Myocyte (in vitro differentiated cells): ENCODE measurements around the gene FAM3C. TPM values are rescaled to one million over a fixed set of nuclear protein-coding genes. Genes with fewer than 3 reads are reported as not detected.
"Not testable (repeated sequence)": the region's sequence is repeated elsewhere in the genome, so short reads cannot be mapped to it uniquely, and the experiment has no call there.

Experiments used
- DNase-seq: peaks from one replicate; pipeline ENCODE4 v3.0.0-alpha.2; 2012; ENCODE audit warnings: low read depth
- total RNA-seq: library from RNA; depleted of rRNA; stranded (reverse); fragments of >200 nt; gene quantifications from 2 replicates; pipeline ENCODE4 v1.2.3, GENCODE V29; 2014

The FAM3C gene
- total RNA-seq, 1 donor from 2014 or later = 166 TPM

GRCh38 chr7:121331574-121331973 is 64.5 kb downstream of the FAM3C start:
- DNase-seq = no peak

- DNase-seq = no peak
These were observed 65.1 kb downstream of the FAM3C start for GRCh38 chr7:121331048-121331447.

GRCh38 chr7:121330053-121330833 is 65.9 kb downstream of the FAM3C start:
- DNase-seq = peak; percentile 48

- no peak for DNase-seq
These were observed 66.7 kb downstream of the FAM3C start for GRCh38 chr7:121329191-121330052.

GRCh38 chr7:121328508-121329190 is 67.5 kb downstream of the FAM3C start, which contains the start of gene WNT16:
WNT16 (plus strand) TSS chr7:121329000; CDS start chr7:121329293, 293 bp downstream.
- DNase-seq = no peak

GRCh38 chr7:121327671-121328070 is 68.4 kb downstream of the FAM3C start:
- DNase-seq = no peak

GRCh38 chr7:121323515-121324302 is 72.4 kb downstream of the FAM3C start:
- DNase-seq = peak; percentile 95

GRCh38 chr7:121322460-121322859 is 73.6 kb downstream of the FAM3C start:
- no peak for DNase-seq

- not testable (repeated sequence) for DNase-seq
These were observed 80.9 kb downstream of the FAM3C start for GRCh38 chr7:121315170-121315569.

- peak; percentile 89 for DNase-seq
These were observed 82.1 kb downstream of the FAM3C start for GRCh38 chr7:121313793-121314676.

GRCh38 chr7:121313220-121313792 is 82.8 kb downstream of the FAM3C start:
- peak; percentile 52 for DNase-seq

- DNase-seq = peak; percentile 38
These were observed 89.0 kb downstream of the FAM3C start for GRCh38 chr7:121307021-121307574.

GRCh38 chr7:121306565-121306964 is 89.5 kb downstream of the FAM3C start:
- no peak for DNase-seq

GRCh38 chr7:121305109-121305508 is 91.0 kb downstream of the FAM3C start:
- no peak for DNase-seq

- no peak for DNase-seq
These were observed 91.9 kb downstream of the FAM3C start for GRCh38 chr7:121304102-121304658.

GRCh38 chr7:121303422-121304101 is 92.5 kb downstream of the FAM3C start:
- no peak for DNase-seq

GRCh38 chr7:121302214-121302745 is 93.8 kb downstream of the FAM3C start:
- peak; percentile 68 for DNase-seq
